HepG2 (cell line): ENCODE measurements around the gene ARL3. TPM values are rescaled to one million over a fixed set of nuclear protein-coding genes. Genes with fewer than 3 reads are reported as not detected.
A peak's percentile ranks its signal among the peaks of the same experiment; 100 is the strongest.

ENCODE experiments used
- ARID5B ChIP-seq: IDR thresholded peaks from 2 replicates; pipeline ENCODE4 v1.4.0; 2020; ENCODE audit warnings: mild to moderate bottlenecking, missing genetic modification reagents
- CEBPB ChIP-seq: IDR thresholded peaks from 2 replicates; pipeline ENCODE4 v1.6.1; 2011; ENCODE audit warnings: low read depth, low read length, improper control_type of control experiment, borderline replicate concordance
- E2F1 ChIP-seq: sonication (generic); formaldehyde crosslinking; IDR thresholded peaks from 2 replicates; pipeline ENCODE4 v1.5.0; 2020; ENCODE audit warnings: missing genetic modification reagents
- ETV5 ChIP-seq: IDR thresholded peaks from 2 replicates; pipeline ENCODE4 v1.6.1; 2018; ENCODE audit warnings: missing biosample characterization, missing genetic modification reagents, inconsistent platforms, borderline replicate concordance
- FOSL2 ChIP-seq: sonication (generic); formaldehyde crosslinking; IDR thresholded peaks from 2 replicates; pipeline ENCODE4 v1.4.0; 2020; ENCODE audit warnings: missing genetic modification reagents
- KAT2B ChIP-seq: fragments of 150-350 bp; IDR thresholded peaks from 2 replicates; pipeline ENCODE4 v1.6.1; 2014; ENCODE audit warnings: low read depth, low read length, borderline replicate concordance
- MAZ ChIP-seq, 2 experiments: sonication (generic) in 1 of 2; formaldehyde crosslinking in 1 of 2; IDR thresholded peaks; 2 replicates each; pipeline versions ENCODE4 v1.5.0 to v1.6.1; 2012 to 2020; ENCODE audit warnings: low read depth in 2 of 2, mild to moderate bottlenecking in 2 of 2, borderline replicate concordance in 1 of 2, improper control_type of control experiment in 1 of 2, low read length in 1 of 2, missing genetic modification reagents in 1 of 2, moderate library complexity in 1 of 2
- MIER2 ChIP-seq: IDR thresholded peaks from 2 replicates; pipeline ENCODE4 v1.6.1; 2016; ENCODE audit warnings: missing biosample characterization, missing genetic modification reagents
- PRDM4 ChIP-seq: sonication (generic); formaldehyde crosslinking; IDR thresholded peaks from 2 replicates; pipeline ENCODE4 v1.9.0; 2021; ENCODE audit warnings: missing genetic modification reagents, borderline replicate concordance
- SAP130 ChIP-seq: IDR thresholded peaks from 2 replicates; pipeline ENCODE4 v1.6.1; 2016; ENCODE audit warnings: low read depth
- SMARCC2 ChIP-seq: fragments of 450-650 bp; IDR thresholded peaks from 2 replicates; pipeline ENCODE4 v1.6.1; 2017; ENCODE audit warnings: antibody characterized with exemption, mild to moderate bottlenecking
- TEAD3 ChIP-seq: optimal IDR thresholded peaks from 2 replicates; pipeline ENCODE3; 2016; ENCODE audit warnings: borderline replicate concordance
- ZFY ChIP-seq: sonication (generic); formaldehyde crosslinking; IDR thresholded peaks from 2 replicates; pipeline ENCODE4 v1.4.0; 2020; ENCODE audit warnings: missing genetic modification reagents
- ZNF18 ChIP-seq: sonication (generic); formaldehyde crosslinking; IDR thresholded peaks from 2 replicates; pipeline ENCODE4 v1.8.0; 2022; ENCODE audit warnings: mild to moderate bottlenecking, missing genetic modification reagents; ENCODE audit not compliant: insufficient replicate concordance
- ZNF256 ChIP-seq: sonication (generic); formaldehyde crosslinking; conservative IDR thresholded peaks from 2 replicates; pipeline ENCODE4 v1.4.0; 2020; ENCODE audit warnings: missing genetic modification reagents
- ZNF557 ChIP-seq: sonication (generic); formaldehyde crosslinking; IDR thresholded peaks from 2 replicates; pipeline ENCODE4 v1.4.0; 2020; ENCODE audit warnings: missing genetic modification reagents
- ZNF580 ChIP-seq: IDR thresholded peaks from 2 replicates; pipeline ENCODE4 v1.6.1; 2016; ENCODE audit warnings: low read depth, borderline replicate concordance
- ZNF740 ChIP-seq: sonication (generic); formaldehyde crosslinking; IDR thresholded peaks from 2 replicates; pipeline ENCODE4 v1.4.0; 2020; ENCODE audit warnings: missing genetic modification reagents
- polyA plus RNA-seq, 8 experiments: library from polyadenylated mRNA; depleted of rRNA in 3 of 8; stranded (reverse) in 7 of 8; unstranded in 1 of 8; fragments of >200 nt; fragmentation: Illumina TruSeq in 4 of 8; extraction: Trizol in 4 of 8; gene quantifications; 2 replicates each; pipeline versions ENCODE4 v1.2.1 to v1.2.3, GENCODE V29; 2011 to 2016; ENCODE audit warnings: low read depth in 4 of 8, missing spikeins in 1 of 8, mixed read lengths in 1 of 8; ENCODE audit not compliant: insufficient read depth in 1 of 8
- total RNA-seq, 5 experiments: library from RNA; depleted of rRNA; stranded (reverse); fragments of >200 nt; fragmentation: Illumina TruSeq; extraction: Trizol; gene quantifications; 2 replicates each; pipeline ENCODE4 v1.2.3, GENCODE V29; 2016; ENCODE audit warnings: low read depth in 1 of 5

The ARL3 gene
- total and polyA plus RNA-seq, 2 of the 13 experiments (the other 11 are each of a cell fraction or from before 2014, with no cell fraction given) = 5.2 to 6.6 TPM

- TF ChIP-seq ARID5B (CRISPR knock-in tag) (peak; percentile 36; the same call in 1 of the 2 replicates), ZNF580 (no peak), ZNF740 (CRISPR knock-in tag) (no peak), ZNF557 (CRISPR knock-in tag) (no peak), ETV5 (CRISPR knock-in tag) (peak; percentile 66; the same call in 1 of the 2 replicates), ZNF256 (CRISPR knock-in tag) (no peak), SMARCC2 (no peak), MIER2 (CRISPR knock-in tag) (no peak), MAZ (IDR thresholded peaks at IDR 0.05; ENCODE audit: borderline replicate concordance, low read depth, low read length) (no peak), MAZ (CRISPR knock-in tag; IDR thresholded peaks at IDR 0.05; ENCODE audit: low read depth) (no peak), ZFY (no peak), KAT2B (peak; percentile 92), E2F1 (no peak), TEAD3 (CRISPR knock-in tag) (peak; percentile 52), SAP130 (CRISPR knock-in tag) (peak; percentile 65), FOSL2 (CRISPR knock-in tag) (0 out of 2 replicates have a peak, but pooled peaks have one; percentile 4), CEBPB (no peak), ZNF18 (no peak), PRDM4 (CRISPR knock-in tag) (no peak)
Observed at GRCh38 chr10:102675666-102676533, 38.3 kb downstream of the ARL3 start (continued).
